HCT116 (cell line): ENCODE results near the gene PTPRS. TPM values are rescaled to one million over a fixed set of nuclear protein-coding genes. Genes with fewer than 3 reads are reported as not detected.

ENCODE experiments used
- ATAC-seq: fragments of 200-7000 bp; cut with Tn5 transposase; 2 replicates; pipeline ENCODE4 v1.9.1; 2020; ENCODE audit warnings: mild to moderate bottlenecking, moderate library complexity
- BruUV-seq: library from RNA; stranded (reverse); fragments of 400-500 nt; replicated peaks from 2 replicates; lab custom pipeline; 2021; lab: Mats Ljungman, UMichigan
- CTCF ChIA-PET: fragments of 300-600 bp; sonication (Branson Sonifier 250); formaldehyde crosslinking; loops from one replicate; lab custom pipeline; 2021; ENCODE audit warnings: antibody characterized with exemption; lab: Charles Lee
- POLR2A ChIA-PET: fragments of 300-600, 350-600 bp; sonication (Branson Sonifier 250); formaldehyde crosslinking; loops from one replicate; lab custom pipeline; 2021; ENCODE audit warnings: antibody characterized with exemption; lab: Charles Lee
- RAD21 ChIA-PET, 2 experiments: fragments of 300-600 bp; sonication (Branson Sonifier 250); formaldehyde crosslinking; loops; one replicate each; lab custom pipeline; 2023; ENCODE audit warnings: low total read pairs in 2 of 2; ENCODE audit not compliant: uncharacterized antibody in 2 of 2, unreplicated experiment in 2 of 2, low non-redundant PET in 1 of 2; lab: Charles Lee
- DNase-seq: peaks from one replicate; pipeline ENCODE4 v3.0.0-alpha.2; 2010; ENCODE audit warnings: low read depth, low spot score
- H2AFZ ChIP-seq: fragments of 200-600 bp; shearing (Covaris generic), sonication (generic); 2 replicates; pipeline ENCODE4 v1.6.1; 2017; ENCODE audit warnings: low read depth, mixed run types, mixed read lengths, antibody characterized with exemption, low read length; ENCODE audit not compliant: poor library complexity, severe bottlenecking
- H3K27ac ChIP-seq: 2 replicates; pipeline ENCODE4 v1.5.1; 2012; ENCODE audit warnings: low read depth, low read length
- H3K27me3 ChIP-seq: fragments of 200-600 bp; sonication (generic); 2 replicates; pipeline ENCODE4 v1.6.1; 2016; ENCODE audit warnings: mixed run types, low read length, mixed read lengths; ENCODE audit not compliant: insufficient read depth
- H3K36me3 ChIP-seq, 2 experiments: fragments of 200-500 bp in 1 of 2; fragments of 200-600 bp in 1 of 2; sonication (Bioruptor generic) in 1 of 2; sonication (generic) in 1 of 2; 2 replicates each; pipeline versions ENCODE4 v1.5.1 to v1.6.1; 2014 to 2016; ENCODE audit warnings: low read length in 2 of 2, inconsistent platforms in 1 of 2, mixed read lengths in 1 of 2, mixed run types in 1 of 2; ENCODE audit not compliant: insufficient read depth in 2 of 2, control insufficient read depth in 1 of 2
- H3K4me1 ChIP-seq, 2 experiments: fragments of 200-600 bp in 1 of 2; sonication (generic) in 1 of 2; 2 replicates each; pipeline versions ENCODE4 v1.5.1 to v1.6.1; 2012 to 2017; ENCODE audit warnings: low read length in 2 of 2, inconsistent platforms in 1 of 2, mild to moderate bottlenecking in 1 of 2, mixed read lengths in 1 of 2, mixed run types in 1 of 2, moderate library complexity in 1 of 2; ENCODE audit not compliant: insufficient read depth in 2 of 2, control insufficient read depth in 1 of 2
- H3K4me2 ChIP-seq: fragments of 200-600 bp; sonication (generic); 2 replicates; pipeline ENCODE4 v1.6.1; 2017; ENCODE audit warnings: mixed run types, low read length, mixed read lengths
- H3K4me3 ChIP-seq, 2 experiments: fragments of 200-600 bp in 1 of 2; sonication (generic) in 1 of 2; replicated peaks in 1 of 2; 2 replicates each; pipeline ENCODE4 v1.5.1; 2011 to 2016; ENCODE audit warnings: low read length in 2 of 2, control low read depth in 1 of 2, low read depth in 1 of 2, mild to moderate bottlenecking in 1 of 2, mixed read lengths in 1 of 2, mixed run types in 1 of 2
- H3K79me2 ChIP-seq: fragments of 200-600 bp; sonication (generic); 2 replicates; pipeline ENCODE4 v1.6.1; 2017; ENCODE audit warnings: mild to moderate bottlenecking, mixed run types, low read length, moderate library complexity, mixed read lengths; ENCODE audit not compliant: insufficient read depth
- H3K9ac ChIP-seq: fragments of 200-600 bp; sonication (generic); 2 replicates; pipeline ENCODE4 v1.6.1; 2016; ENCODE audit warnings: low read length, mixed read lengths
- H3K9me2 ChIP-seq: fragments of 200-600 bp; sonication (generic), shearing (Covaris generic); 2 replicates; pipeline ENCODE4 v1.6.1; 2017; ENCODE audit warnings: mixed run types, mild to moderate bottlenecking, moderate library complexity; ENCODE audit not compliant: insufficient read depth
- H3K9me3 ChIP-seq, 2 experiments: fragments of 200-500 bp in 1 of 2; fragments of 200-600 bp in 1 of 2; sonication (Bioruptor generic) in 1 of 2; sonication (generic) in 1 of 2; 2 replicates each; pipeline ENCODE4 v1.6.1; 2014 to 2017; ENCODE audit warnings: low read length in 2 of 2, mixed read lengths in 2 of 2, inconsistent platforms in 1 of 2, low read depth in 1 of 2, mild to moderate bottlenecking in 1 of 2, mixed run types in 1 of 2, moderate library complexity in 1 of 2; ENCODE audit not compliant: control insufficient read depth in 1 of 2, insufficient read depth in 1 of 2
- H4K20me1 ChIP-seq: fragments of 200-600 bp; sonication (generic), shearing (Covaris generic); 2 replicates; pipeline ENCODE4 v1.6.1; 2017; ENCODE audit warnings: mixed run types, mild to moderate bottlenecking, moderate library complexity; ENCODE audit not compliant: insufficient read depth
- ATF3 ChIP-seq: IDR thresholded peaks from 2 replicates; pipeline ENCODE4 v1.6.1; 2012
- CBX3 ChIP-seq: IDR thresholded peaks from 2 replicates; pipeline ENCODE4 v1.6.1; 2012; ENCODE audit warnings: low read depth
- CEBPB ChIP-seq: IDR thresholded peaks from 2 replicates; pipeline ENCODE4 v1.6.1; 2012; ENCODE audit warnings: low read depth
- CTCF ChIP-seq, 3 experiments: fragments of 200-600 bp in 1 of 3; sonication (generic) in 1 of 3; IDR thresholded peaks in 2 of 3; conservative IDR thresholded peaks in 1 of 3; 2 replicates each; pipeline ENCODE4 v1.5.1; 2012 to 2017; ENCODE audit warnings: low read depth in 2 of 3, low read length in 2 of 3, antibody characterized with exemption in 1 of 3, borderline replicate concordance in 1 of 3, control low read depth in 1 of 3, mild to moderate bottlenecking in 1 of 3, mixed read lengths in 1 of 3, mixed run types in 1 of 3, moderate library complexity in 1 of 3; ENCODE audit not compliant: insufficient read depth in 1 of 3
- ELF1 ChIP-seq: IDR thresholded peaks from 2 replicates; pipeline ENCODE4 v1.6.1; 2012; ENCODE audit warnings: low read depth, borderline replicate concordance
- EZH2phosphoT487 ChIP-seq: fragments of 200-600 bp; IDR thresholded peaks from 2 replicates; pipeline ENCODE4 v1.6.1; 2018; ENCODE audit warnings: antibody characterized with exemption, borderline replicate concordance
- JUND ChIP-seq: IDR thresholded peaks from 2 replicates; pipeline ENCODE4 v1.6.1; 2012
- MAX ChIP-seq: IDR thresholded peaks from 2 replicates; pipeline ENCODE4 v1.6.1; 2012
- POLR2A ChIP-seq: IDR thresholded peaks from 2 replicates; pipeline ENCODE4 v1.7.0; 2011; ENCODE audit warnings: borderline replicate concordance; ENCODE audit not compliant: insufficient read depth, insufficient read length; ENCODE audit errors: extremely low read depth
- SP1 ChIP-seq: IDR thresholded peaks from 2 replicates; pipeline ENCODE4 v1.6.1; 2012; ENCODE audit warnings: low read depth
- YY1 ChIP-seq: IDR thresholded peaks from 2 replicates; pipeline ENCODE4 v1.6.1; 2011; ENCODE audit warnings: low read length, low read depth, moderate library complexity, mild to moderate bottlenecking; ENCODE audit not compliant: insufficient replicate concordance; ENCODE audit errors: extremely low read depth
- ZFX ChIP-seq: fragments of 450-650 bp; IDR thresholded peaks from 2 replicates; pipeline ENCODE4 v1.6.1; 2017
- intact Hi-C: fragments of 100-400 bp; cut with micrococcal nuclease; formaldehyde crosslinking; loops from 2 replicates; pipeline ENCODE4 v1.10.0; 2022
- total RNA-seq: library from RNA; stranded (reverse); gene quantifications from one replicate; pipeline ENCODE4 v1.2.1, GENCODE V29; 2021; ENCODE audit not compliant: unreplicated experiment

Gene PTPRS
- total RNA-seq, 1 experiment from 2014 or later, result 123 TPM

- BruUV-seq, result no TSS peak
- POLR2A ChIA-PET, result interaction anchor here (0.6 kb wide), 1 partner anchor 8 kb away, joined by 3 read pairs; no protein-coding TSS in a partner anchor
- intact Hi-C loops, result no loop called here
- Histone ChIP-seq H3K36me3 (no peaks in the 10 kb centered on the region), H3K4me3 (no peak overlapping the region), H3K9me3 (no peaks in the 10 kb centered on the region), H3K27me3 (peaks cover 2% of the 10 kb centered on the region; the same call in 1 of the 2 replicates), H3K9me2 (no peaks in the 10 kb centered on the region), H3K4me2 (no peak overlapping the region), H3K79me2 (peaks cover 9% of the 10 kb centered on the region; the same call in 1 of the 2 replicates), H4K20me1 (no peaks in the 10 kb centered on the region), H3K27ac (no peak overlapping the region), H3K9ac (no peak overlapping the region), H3K4me1 (peaks cover 9 to 27% of the 10 kb centered on the region in 2 experiments)
- no peak for DNase-seq
- TF ChIP-seq ATF3 (no peak), ELF1 (no peak), CEBPB (no peak), JUND (no peak), SP1 (no peak), MAX (no peak), CBX3 (no peak), ZFX (no peak), POLR2A (no peak), EZH2phosphoT487 (no peak), CTCF (IDR thresholded peaks at IDR 0.05 in 2 of 3, conservative IDR thresholded peaks at IDR 0.05 in 1 of 3; ENCODE audit: borderline replicate concordance in 1 of 3, insufficient read depth in 1 of 3, low read depth in 2 of 3, low read length in 2 of 3) (no peak), YY1 (no peak)
- TF ChIP-seq, all 23 proteins: peak for 0
- ChIA-PET CTCF (no interaction called here), RAD21 (no interaction called here)
- no peak for ATAC-seq
- H2AFZ ChIP-seq, result no peak overlapping the region
These were observed 3.2 kb upstream of the PTPRS start for GRCh38 chr19:5343848-5344247.
